MM.1S (cell line): Measurements from ENCODE around the gene LCP1.

ENCODE experiments used
- DNase-seq: peaks from one replicate; pipeline ENCODE4 v3.0.0-alpha.2; 2015
- H2AFZ ChIP-seq: fragments of 300-600 bp; sonication (generic); 2 replicates; pipeline ENCODE4 v1.6.0; 2016; ENCODE audit warnings: antibody characterized with exemption, low read length
- H3F3A ChIP-seq: fragments of 300-600 bp; sonication (generic); 2 replicates; pipeline ENCODE4 v1.6.1; 2016; ENCODE audit warnings: mild to moderate bottlenecking, antibody characterized with exemption, low read length, moderate library complexity, mixed read lengths; ENCODE audit not compliant: insufficient read depth
- H3K27ac ChIP-seq: fragments of 300-600 bp; sonication (generic); 2 replicates; pipeline ENCODE4 v1.5.1; 2016; ENCODE audit warnings: mild to moderate bottlenecking, low read length
- H3K27me3 ChIP-seq: fragments of 300-600 bp; sonication (generic); replicated peaks from 2 replicates; pipeline ENCODE4 v1.6.0; 2016; ENCODE audit warnings: low read length; ENCODE audit not compliant: insufficient read depth
- H3K36me3 ChIP-seq: fragments of 300-600 bp; sonication (generic); replicated peaks from 2 replicates; pipeline ENCODE4 v1.6.1; 2016; ENCODE audit warnings: mild to moderate bottlenecking, low read length, mixed read lengths; ENCODE audit not compliant: insufficient read depth
- H3K4me1 ChIP-seq: fragments of 300-600 bp; sonication (generic); 2 replicates; pipeline ENCODE4 v1.6.1; 2016; ENCODE audit warnings: low read length, mixed read lengths
- H3K4me2 ChIP-seq: fragments of 300-600 bp; sonication (generic); 2 replicates; pipeline ENCODE4 v1.6.0; 2016; ENCODE audit warnings: low read depth, low read length
- H3K4me3 ChIP-seq: fragments of 300-600 bp; sonication (generic); 2 replicates; pipeline ENCODE4 v1.5.1; 2016; ENCODE audit warnings: low read length, mixed read lengths
- H3K79me2 ChIP-seq: fragments of 300-600 bp; sonication (generic); 2 replicates; pipeline ENCODE4 v1.6.1; 2016; ENCODE audit warnings: mixed run types, low read length, mixed read lengths
- H3K9ac ChIP-seq: fragments of 300-600 bp; sonication (generic); 2 replicates; pipeline ENCODE4 v1.6.1; 2016; ENCODE audit warnings: low read length, mixed read lengths
- H3K9me2 ChIP-seq: fragments of 300-600 bp; sonication (generic); replicated peaks from 2 replicates; pipeline ENCODE4 v1.6.1; 2016; ENCODE audit warnings: mild to moderate bottlenecking, low read length, mixed read lengths; ENCODE audit not compliant: insufficient read depth
- H3K9me3 ChIP-seq: fragments of 300-600 bp; sonication (generic); replicated peaks from 2 replicates; pipeline ENCODE4 v1.6.1; 2016; ENCODE audit warnings: mild to moderate bottlenecking, low read length, mixed read lengths; ENCODE audit not compliant: insufficient read depth
- H4K20me1 ChIP-seq: fragments of 300-600 bp; sonication (generic); 2 replicates; pipeline ENCODE4 v1.6.1; 2016; ENCODE audit warnings: mild to moderate bottlenecking, low read length, moderate library complexity, mixed read lengths; ENCODE audit not compliant: insufficient read depth
- CTCF ChIP-seq: fragments of 300-600 bp; sonication (generic); IDR thresholded peaks from 2 replicates; pipeline ENCODE4 v1.5.1; 2016; ENCODE audit warnings: antibody characterized with exemption, low read length, mixed read lengths
- EZH2 ChIP-seq: fragments of 300-600 bp; sonication (generic); optimal IDR thresholded peaks from 2 replicates; pipeline ENCODE3; 2017; ENCODE audit warnings: low read depth, mild to moderate bottlenecking, antibody characterized with exemption, low read length, mixed read lengths
- EZH2phosphoT487 ChIP-seq: fragments of 300-600 bp; sonication (generic); IDR thresholded peaks from 2 replicates; pipeline ENCODE4 v1.6.1; 2018; ENCODE audit warnings: antibody characterized with exemption, low read length

The LCP1 gene

GRCh38 chr13:46086421-46086922 lies 95.5 kb downstream of the LCP1 start:
- Histone ChIP-seq H3K36me3 (no peaks in the 10 kb centered on the region), H3K27ac (no peak overlapping the region), H4K20me1 (no peaks in the 10 kb centered on the region), H3K9ac (no peak overlapping the region), H3K79me2 (no peaks in the 10 kb centered on the region), H3K9me2 (no peaks in the 10 kb centered on the region), H3K27me3 (no peaks in the 10 kb centered on the region), H3F3A (no peaks in the 10 kb centered on the region), H3K9me3 (no peaks in the 10 kb centered on the region), H3K4me1 (no peaks in the 10 kb centered on the region), H3K4me2 (no peak overlapping the region), H2AFZ (no peak overlapping the region), H3K4me3 (no peak overlapping the region)
- no peak for DNase-seq
- no peak for TF ChIP-seq EZH2phosphoT487
- TF ChIP-seq EZH2, result no peak

- DNase-seq, result no peak
These were observed 96.2 kb downstream of the LCP1 start for GRCh38 chr13:46085737-46086136.

GRCh38 chr13:46082324-46082723 lies 99.7 kb downstream of the LCP1 start:
- Histone ChIP-seq H3K9ac (no peak overlapping the region), H3K27me3 (no peaks in the 10 kb centered on the region), H2AFZ (no peak overlapping the region), H3K4me3 (no peak overlapping the region), H3K4me1 (no peaks in the 10 kb centered on the region), H3K4me2 (no peak overlapping the region), H3K9me3 (no peaks in the 10 kb centered on the region), H3K27ac (no peak overlapping the region), H3K36me3 (no peaks in the 10 kb centered on the region), H4K20me1 (no peaks in the 10 kb centered on the region), H3K79me2 (no peaks in the 10 kb centered on the region), H3K9me2 (no peaks in the 10 kb centered on the region), H3F3A (no peaks in the 10 kb centered on the region)
- DNase-seq, result no peak
- TF ChIP-seq EZH2, result no peak
- TF ChIP-seq EZH2phosphoT487, result no peak
- TF ChIP-seq CTCF, result no peak

More at GRCh38 chr13:46085737-46086136, 96.2 kb downstream of the LCP1 start:
- H2AFZ ChIP-seq, result no peak overlapping the region
- H3K4me2 ChIP-seq, result no peak overlapping the region
- no peak overlapping the region for H3K9ac ChIP-seq
- H3F3A ChIP-seq, result no peaks in the 10 kb centered on the region
- TF ChIP-seq EZH2, result no peak
- no peak for TF ChIP-seq CTCF
- H3K27ac ChIP-seq, result no peak overlapping the region
- no peaks in the 10 kb centered on the region for H3K36me3 ChIP-seq
- no peaks in the 10 kb centered on the region for H4K20me1 ChIP-seq
- no peaks in the 10 kb centered on the region for H3K9me3 ChIP-seq
- no peaks in the 10 kb centered on the region for H3K79me2 ChIP-seq
- H3K4me3 ChIP-seq, result no peak overlapping the region
- no peaks in the 10 kb centered on the region for H3K4me1 ChIP-seq
- H3K9me2 ChIP-seq, result no peaks in the 10 kb centered on the region
- no peaks in the 10 kb centered on the region for H3K27me3 ChIP-seq

GRCh38 chr13:46079770-46080169 lies 102.2 kb downstream of the LCP1 start:
- H3K27me3 ChIP-seq, result no peaks in the 10 kb centered on the region
- no peaks in the 10 kb centered on the region for H3K9me2 ChIP-seq
- H3K36me3 ChIP-seq, result no peaks in the 10 kb centered on the region
- H3K9ac ChIP-seq, result no peak overlapping the region
- no peak for DNase-seq
- no peaks in the 10 kb centered on the region for H3F3A ChIP-seq
- H3K27ac ChIP-seq, result no peak overlapping the region
- H3K79me2 ChIP-seq, result no peaks in the 10 kb centered on the region
- H3K4me1 ChIP-seq, result no peaks in the 10 kb centered on the region
- no peak overlapping the region for H3K4me2 ChIP-seq
- H3K4me3 ChIP-seq, result no peak overlapping the region
- no peaks in the 10 kb centered on the region for H4K20me1 ChIP-seq
- H2AFZ ChIP-seq, result no peak overlapping the region
- no peak for TF ChIP-seq EZH2phosphoT487
- TF ChIP-seq EZH2, result no peak
- TF ChIP-seq CTCF, result no peak
- H3K9me3 ChIP-seq, result no peaks in the 10 kb centered on the region
